GM21786 (cell line): Measurements from ENCODE around the gene PDILT.

ENCODE experiments used
- ATAC-seq: cut with Tn5 transposase; IDR thresholded peaks from one replicate; pipeline ENCODE4 v1.9.1; 2021; ENCODE audit not compliant: unreplicated experiment

The PDILT gene

DNA sequence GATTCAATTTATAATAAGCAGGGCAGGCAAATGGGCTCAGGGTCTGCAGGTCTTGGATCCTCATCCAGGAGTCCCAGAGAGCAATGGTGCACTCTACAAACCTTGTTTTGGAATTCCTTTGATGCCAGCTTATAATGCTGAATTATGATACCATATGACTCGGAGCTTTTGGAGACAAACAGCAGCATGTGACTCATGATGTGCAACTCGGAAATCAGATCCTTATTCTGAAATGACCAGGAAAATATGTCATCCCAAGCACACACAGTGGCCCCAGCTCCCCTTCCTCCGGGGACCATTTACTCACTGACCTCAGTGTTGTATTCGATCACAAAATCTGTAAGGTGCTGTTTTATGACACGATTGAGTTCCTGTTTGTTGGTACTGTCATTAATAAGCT is 31.8 kb downstream of the PDILT start:
- no peak for ATAC-seq

DNA sequence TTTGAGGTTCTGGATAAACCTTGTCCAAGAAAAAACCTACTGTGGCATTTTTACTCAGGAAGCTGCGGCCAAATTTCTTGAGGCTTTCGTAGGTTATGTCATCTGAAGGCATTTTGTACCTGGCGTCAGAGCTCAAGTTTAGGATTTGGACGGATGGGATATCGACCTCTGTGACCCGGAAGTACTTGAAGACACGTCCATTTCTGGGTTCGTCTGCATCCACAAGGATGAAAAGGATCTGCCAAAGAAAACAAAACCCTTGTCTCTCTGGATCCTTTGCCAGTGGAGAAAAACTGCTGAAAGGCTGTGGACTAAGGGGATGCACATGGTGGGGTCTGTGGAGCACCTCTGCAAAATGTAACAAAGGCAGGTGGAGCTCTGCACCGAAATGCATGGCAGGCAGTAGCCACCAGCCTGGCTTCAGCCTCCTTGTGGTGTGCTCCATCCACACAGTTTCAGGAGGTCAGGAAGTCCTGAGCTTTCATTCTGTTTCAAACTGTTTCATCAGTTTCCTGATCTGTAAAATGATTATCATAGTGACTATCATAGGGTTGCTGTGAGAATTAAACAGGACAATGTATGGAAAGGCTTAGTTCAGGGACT is 35.0 kb downstream of the PDILT start:
- no peak for ATAC-seq

DNA sequence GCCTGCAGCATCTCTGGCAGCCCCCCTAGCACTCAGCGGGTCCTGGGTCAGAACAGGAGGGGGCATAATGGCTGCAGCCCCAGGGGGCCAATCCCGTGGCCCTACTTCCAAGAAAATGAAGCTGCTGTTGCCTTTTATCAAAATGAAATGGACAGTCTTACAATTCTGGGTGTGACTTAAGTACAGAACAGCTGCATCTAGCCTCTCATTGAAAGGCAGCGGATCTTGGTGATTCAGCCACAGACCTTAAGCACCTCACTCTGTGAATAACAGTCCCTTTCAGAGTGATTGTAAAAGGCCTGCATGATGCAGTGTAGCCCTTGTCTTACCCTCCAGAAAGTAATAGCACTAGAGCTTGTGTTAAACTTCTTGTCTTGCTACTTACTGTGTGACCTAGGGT is 40.5 kb downstream of the PDILT start:
- no peak for ATAC-seq

DNA sequence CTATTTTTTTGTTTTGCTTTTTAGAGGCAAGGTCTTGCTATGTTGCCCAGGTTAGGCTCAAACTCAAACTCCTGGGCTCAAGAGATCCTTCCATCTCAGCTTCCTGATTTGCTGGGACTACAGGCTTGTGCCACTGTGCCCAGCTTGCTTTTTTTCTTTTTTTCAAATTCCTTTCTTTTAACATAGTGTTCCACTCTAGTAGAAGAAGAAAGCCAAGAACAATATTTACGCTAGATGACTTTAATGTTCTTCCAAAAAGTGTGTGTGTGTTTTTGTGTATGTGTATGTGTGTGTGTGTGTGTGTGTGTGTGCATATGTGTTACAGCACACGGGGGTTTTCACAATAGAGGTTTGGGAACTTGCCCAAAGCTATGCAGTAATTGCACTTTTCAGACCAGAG is 41.3 kb downstream of the PDILT start:
- ATAC-seq: no peak

DNA sequence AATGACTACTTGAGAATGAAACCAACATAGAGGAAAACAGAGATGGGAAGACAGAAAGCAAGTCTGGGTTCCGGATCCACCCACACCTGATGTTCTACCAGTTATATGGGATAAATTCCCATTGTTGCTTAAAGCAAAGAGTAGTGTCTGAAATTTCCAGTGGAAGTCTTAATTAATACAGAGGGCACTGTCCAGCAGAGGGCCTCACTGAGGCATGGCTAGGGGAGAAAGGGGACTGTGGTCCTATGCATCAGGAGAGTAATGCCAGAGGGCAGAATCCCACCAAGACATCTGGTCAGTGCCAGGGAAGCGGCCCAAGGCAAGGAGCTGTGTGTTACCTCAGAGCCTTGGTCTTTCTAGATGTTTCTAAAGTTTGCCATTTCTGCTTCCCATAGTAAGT is 44.5 kb downstream of the PDILT start:
- ATAC-seq: no peak

DNA sequence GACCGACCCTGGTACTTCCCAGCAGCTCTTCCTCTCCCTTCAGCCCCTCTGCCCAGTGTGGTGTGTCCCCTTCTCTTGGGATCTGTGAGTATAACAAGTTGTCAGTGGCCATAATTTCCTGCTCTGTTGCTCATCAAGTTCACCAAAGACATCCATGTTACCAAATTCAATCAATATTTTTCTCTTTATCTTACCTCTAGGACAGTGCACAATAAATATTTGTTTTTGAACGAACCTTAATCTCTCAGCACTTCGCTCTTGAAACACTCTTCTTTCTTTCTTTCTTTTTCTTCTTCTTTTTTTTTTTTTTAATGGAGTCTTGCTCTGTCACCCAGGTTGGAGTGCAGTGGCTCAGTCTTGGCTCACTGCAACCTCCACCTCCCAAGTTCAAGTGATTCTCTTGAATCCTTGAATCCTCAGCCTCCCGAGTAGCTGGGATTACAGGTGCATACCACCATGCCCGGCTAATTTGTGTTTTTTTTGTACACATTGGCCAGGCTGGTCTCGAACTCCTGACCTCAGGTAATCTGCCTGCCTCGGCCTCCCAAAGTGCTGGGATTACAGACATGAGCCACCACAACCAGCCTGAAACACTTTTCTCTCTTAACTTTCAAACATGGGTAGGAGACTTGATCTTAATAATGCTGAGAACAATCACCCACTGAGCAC is 49.3 kb downstream of the PDILT start:
- ATAC-seq: no peak

DNA sequence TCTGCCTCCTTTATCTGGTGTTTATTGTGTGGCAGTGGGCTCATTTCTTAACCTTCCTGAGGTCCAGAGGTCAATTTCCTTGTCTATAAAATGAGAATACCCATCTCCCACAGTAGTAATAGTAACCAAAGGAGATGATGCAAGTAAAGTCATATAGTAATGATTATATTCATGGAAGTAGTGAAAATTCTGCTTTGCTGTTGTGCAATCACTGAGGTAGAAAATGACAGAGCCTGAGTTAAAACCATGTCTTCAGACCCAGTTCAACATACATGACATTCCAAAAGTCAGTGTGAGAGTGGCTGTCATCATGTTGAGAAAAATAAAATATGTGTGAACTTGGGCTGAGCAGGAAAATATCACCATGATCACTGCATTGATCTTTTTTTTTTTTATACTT is 51.2 kb downstream of the PDILT start:
- no peak for ATAC-seq

DNA sequence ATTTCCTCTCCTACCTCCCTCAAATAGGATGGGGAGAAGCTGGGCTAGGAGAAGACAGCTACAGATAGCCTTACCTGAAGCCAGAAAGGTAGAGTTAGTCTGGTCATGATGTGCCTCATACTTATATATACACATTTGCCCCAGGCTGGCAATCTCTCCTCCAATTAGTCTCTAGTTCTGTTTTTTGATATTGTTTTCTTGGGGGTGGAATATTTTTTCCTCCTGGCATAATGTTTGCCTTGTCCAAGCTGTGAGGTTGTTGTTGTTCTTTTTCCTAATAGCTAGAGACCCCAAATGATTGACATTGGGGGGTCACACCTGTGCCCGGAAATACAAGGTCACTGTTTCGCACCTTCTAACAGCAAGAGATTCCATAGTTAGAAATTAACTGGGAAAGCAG is 51.9 kb downstream of the PDILT start, which contains the start of gene UMOD:
Gene UMOD, minus strand, starts transcription at position 101 of the 400 bp plus-strand sequence. CDS start 1,978 bp downstream, outside the sequence.
- ATAC-seq: no peak

DNA sequence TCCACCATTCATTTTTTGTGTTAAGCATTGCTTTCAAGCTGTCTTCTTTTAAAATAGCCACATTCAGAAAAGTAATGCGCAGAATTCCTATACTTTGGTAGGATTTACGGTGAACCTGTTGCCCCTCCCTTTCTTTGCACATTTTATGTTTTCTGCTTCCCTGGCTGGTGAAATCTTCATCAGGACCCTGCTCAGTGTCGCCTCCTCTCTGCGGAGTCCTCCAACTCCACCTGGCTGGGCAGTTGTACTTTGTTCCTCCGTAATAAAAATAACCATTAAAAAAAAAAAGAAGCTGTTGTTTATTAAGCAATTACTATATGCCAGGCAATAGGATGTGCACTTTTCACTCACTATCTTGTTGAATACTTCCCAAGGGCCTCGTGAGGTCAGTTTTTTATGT is 54.9 kb downstream of the PDILT start:
- ATAC-seq: no peak

DNA sequence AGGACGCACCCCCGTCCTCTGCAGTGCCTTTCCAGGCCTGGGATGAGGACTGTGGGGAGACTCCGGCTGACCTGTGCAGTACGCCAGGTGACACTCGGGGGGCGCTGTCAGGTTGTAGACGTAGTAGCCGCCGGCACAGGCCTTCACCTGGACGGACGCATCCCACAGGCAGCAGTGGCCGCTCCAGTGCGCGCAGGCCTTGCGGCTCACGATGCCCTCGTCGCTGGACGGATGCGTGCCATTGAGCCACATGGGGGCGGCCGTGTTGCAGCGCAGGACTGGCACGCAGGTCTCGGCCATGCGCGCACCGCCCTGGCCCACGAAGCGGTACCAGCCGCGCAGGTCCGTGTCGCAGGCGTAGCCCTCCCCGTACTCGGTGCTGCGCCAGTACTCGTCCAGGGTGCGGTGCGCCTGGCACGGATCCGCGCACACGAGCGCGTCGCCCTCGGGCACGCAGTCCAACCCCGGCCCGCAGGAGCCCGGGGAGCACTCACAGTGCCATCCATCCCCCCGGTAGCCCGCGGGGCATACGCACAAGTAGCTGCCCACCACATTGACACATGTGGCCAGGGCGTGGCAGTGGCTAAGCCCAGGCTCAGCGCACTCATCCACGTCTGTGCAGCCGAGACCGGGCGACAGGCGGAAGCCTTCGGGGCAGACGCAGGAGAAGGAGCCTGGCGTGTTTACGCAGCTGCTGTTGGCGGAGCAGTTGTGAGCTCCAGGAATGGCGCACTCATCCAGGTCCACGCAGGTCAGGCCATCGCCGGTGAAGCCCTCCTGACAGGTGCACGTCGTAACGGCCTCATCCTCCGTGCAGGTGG is 56.0 kb downstream of the PDILT start:
- ATAC-seq: no peak

DNA sequence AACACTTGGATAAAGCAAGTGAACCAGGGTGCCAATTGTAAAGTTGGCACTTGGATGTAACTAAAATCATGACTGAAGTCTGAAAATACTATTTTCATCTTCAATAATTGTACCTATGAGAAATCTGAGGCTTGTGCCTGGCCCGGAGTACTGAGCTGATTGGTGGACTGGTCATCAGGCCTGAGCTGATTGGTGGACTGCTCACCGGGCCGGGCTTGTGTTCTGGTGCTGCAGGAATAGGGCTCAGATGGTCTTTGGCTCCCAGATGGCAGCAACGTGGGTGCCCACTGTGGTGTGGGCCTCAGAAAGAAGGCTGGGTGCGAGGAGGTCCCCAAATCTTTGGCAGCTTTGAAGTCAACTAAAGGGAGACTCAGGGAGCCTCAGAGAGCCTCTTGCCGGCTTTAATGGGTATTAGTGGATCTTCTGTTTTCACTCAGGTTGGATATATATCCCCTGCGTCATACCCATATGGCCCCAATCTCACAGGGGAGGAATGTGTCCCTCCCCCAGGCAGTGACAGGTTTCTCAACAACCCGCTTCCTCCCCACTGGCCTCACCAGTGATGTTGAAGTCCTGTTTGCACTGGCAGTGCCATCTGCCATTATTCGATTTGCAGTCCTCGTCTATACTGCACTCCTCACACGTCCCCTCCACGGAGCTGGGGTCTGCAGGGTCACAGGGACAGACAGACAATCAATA is 56.7 kb downstream of the PDILT start:
- ATAC-seq: no peak

DNA sequence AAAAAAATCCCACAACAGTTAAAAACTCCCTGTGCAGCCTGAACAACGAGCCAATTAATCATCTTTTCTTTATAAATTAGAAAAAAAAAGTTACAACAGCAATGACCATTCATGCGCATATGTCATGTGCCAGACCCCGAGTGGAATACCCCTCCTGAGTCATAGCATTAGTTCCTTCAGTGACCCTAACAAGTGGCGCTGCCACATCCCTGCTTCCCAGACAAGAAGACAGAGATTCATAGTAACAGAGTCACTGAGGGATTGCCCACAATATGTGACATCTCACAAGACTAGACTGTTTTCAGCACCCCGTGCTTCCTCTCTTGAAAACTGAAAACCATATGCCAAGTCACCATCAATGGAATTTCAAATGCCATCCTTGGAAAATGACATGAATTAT is 59.9 kb downstream of the PDILT start:
- ATAC-seq: no peak

DNA sequence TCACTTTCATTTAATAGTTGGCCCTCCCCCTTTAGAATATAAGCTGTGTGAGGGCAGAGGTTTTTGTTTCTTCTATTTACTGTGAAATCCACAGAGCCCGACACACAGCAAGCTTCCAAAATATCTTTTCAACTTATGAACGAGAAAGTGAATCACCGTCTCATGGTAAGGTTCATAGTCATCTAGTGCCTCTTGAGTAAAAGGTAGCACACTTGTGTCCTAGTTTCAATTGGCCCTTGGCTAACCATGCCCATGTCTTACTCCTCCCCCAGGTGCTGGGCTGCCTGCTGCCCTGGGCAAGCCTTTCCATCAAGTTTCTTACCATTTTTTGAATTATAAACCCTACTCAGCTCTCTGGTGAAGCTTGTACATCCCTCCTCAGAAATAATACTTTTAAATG is 64.8 kb downstream of the PDILT start:
- ATAC-seq: no peak

DNA sequence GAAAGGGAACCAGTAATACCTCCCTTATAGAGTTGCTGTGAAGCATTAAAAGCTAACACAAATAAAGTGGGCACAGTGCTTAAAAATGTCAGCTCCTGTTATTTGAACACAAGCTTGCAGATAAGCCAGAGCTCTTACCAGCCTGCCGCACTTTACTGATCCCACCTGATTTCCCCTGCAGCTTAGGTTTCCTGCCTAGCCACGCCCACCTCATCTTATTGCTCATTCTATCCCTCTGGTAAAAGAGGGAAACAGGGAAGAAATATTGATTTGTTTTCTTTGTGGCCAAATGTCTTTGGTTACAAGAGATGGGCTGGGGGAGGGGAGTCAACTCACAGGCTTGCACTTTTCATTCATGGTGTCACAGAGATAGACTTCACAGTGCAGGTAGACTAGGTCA is 67.6 kb downstream of the PDILT start:
- ATAC-seq: no peak

DNA sequence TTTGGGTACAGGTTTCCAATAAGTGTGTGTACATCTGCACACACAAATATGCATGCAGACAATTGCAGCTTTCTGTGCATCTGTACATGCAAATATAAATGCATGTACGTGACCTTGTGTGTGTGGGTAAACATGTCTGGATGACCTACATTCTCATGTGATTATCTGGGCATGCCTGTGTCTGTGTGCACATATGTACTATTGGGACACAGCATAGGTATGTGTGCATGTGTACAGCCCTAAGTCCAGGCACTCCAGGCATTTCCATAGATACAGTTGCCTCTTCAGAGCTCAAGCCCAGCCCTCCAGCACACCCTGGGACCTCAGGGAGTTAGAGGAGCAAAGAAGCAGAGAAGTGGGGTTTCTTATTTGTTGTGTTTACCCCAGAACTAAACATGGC is 70.1 kb downstream of the PDILT start:
- ATAC-seq: no peak

DNA sequence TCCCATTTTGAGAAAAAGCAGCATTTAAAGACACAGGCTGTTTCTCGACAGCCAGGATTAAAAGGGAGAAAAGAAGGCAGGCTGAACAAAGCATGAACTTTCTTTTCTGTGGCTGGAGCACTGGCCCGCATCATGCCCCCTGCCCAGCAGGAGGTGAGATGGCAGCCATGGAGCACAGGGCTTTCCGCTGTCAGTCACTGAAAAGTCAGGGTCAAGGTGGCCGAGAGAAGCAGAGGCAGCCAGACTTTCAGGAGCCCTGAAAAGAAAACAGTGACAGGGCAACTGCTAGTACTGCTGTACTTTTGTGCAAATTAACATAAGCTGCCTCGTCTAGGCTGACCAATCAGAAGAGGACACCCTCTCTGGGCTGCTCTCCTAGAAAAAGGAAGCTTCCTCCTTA is 71.4 kb downstream of the PDILT start:
- ATAC-seq: no peak

DNA sequence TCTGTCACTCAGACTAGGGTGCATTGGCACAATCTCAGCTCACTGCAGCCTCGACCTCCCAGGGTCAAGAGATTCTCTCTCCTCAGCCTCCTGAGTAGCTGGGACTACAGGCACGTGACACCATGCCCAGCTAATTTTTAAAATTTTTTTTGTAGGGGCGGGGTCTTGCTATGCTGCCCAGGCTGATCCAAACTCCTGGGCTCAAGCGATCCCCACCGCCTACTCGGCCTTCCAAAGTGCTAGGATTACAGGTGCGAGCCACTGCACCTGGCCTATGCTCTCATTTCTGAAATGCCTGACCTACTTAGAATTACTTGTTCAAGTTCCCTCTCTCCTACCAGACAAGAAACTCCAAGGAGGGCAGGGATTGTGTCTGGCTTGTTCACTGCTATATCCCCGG is 72.1 kb downstream of the PDILT start:
- ATAC-seq: no peak

DNA sequence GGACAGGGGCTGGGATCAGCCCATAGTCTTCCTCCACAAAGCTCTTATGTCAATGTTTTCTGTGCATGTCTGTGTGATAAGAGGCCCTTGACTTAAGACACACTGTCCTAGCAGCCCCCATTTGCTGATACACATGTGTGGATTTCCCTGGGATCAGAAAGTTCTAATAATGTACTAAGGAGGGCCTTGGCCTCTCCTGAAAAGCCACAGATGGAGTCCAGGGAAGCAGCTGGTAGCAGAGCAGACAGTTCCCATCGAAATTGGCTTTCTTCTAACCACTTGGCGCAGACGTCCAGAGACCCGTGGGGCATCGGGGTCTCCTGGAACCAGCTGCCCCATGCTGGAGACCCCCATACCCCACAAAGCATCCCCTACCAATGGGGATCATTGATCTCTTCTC is 72.9 kb downstream of the PDILT start:
- ATAC-seq: no peak

DNA sequence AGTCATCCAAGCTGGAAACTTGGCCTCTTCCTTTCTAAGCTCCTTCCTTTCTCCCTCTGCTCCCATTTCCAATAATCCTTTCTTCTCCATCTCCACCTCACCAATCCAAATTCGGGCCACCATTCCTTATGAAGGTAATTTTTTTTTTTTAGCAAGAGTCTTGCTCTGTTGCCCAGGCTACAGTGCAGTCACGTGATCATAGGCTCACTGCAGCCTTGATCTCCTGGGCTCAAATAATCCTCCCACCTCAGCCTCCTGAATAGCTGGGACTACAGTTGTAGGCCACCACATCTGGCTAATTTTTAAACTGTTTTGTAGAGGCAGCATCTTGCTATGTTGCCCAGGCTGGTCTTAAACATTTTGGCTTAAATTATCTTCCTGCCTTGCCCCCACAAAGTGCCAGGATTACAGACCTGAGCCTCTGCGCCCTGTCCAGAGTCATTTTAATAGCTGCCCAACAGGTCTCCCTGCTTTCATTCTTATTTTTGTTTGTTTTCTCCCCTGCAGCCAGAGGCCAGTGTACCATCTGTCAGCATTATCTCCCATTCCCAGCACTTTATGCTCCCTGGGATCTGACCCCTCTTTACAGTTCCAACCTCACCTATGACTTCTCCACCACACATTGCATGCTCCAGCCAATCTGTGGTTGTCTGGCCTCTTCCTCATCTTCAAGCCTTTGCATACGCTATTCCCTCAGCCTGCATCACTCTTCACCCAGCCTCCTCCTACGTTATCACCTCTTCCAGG is 75.0 kb downstream of the PDILT start:
- ATAC-seq: no peak

DNA sequence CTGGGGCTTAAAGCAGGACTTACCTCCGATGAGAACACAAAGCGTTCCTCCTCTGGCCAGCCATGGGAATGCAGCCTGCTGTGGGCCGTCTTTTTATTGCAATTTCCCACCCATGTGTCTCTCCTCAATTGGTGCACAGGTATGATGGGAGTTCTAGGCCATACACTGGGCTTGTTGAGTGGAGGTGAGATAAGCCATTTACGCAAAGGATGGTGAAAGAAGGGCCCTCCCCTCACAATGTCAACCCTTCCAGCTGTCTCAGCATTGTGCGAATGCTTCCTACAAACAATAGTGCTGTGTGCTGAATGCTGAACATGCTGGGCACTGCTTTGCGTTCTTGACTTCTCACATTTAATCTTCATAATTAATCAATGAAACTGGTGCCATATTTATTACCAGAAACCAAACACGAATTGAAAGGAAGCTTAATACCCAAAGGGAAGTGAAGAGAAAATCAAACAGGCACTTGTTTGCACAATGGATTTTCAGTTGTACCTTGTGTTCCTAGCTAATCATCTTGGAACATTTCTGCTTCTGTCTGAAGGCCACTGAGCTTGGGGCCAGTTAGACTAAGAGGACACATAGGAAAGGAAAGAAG is 77.0 kb downstream of the PDILT start, which contains the start of gene GP2:
Gene GP2, minus strand, starts transcription at position 70 of the 598 bp plus-strand sequence. CDS start 1,082 bp downstream, outside the sequence.
- no peak for ATAC-seq
